Hindlimb muscle (tissue), 1 donor: ENCODE measurements around the gene EVC2. TPM values are rescaled to one million over a fixed set of nuclear protein-coding genes. Genes with fewer than 3 reads are reported as not detected.
"Not testable (repeated sequence)": the region's sequence is repeated elsewhere in the genome, so short reads cannot be mapped to it uniquely, and the experiment has no call there.

Source experiments
- DNase-seq: peaks from one replicate; pipeline ENCODE4 v3.0.0-alpha.2; 2013
- polyA plus RNA-seq: library from polyadenylated mRNA; unstranded; fragments of 120-200 nt; gene quantifications from one replicate; pipeline ENCODE4 v1.2.1, GENCODE V29; 2013; ENCODE audit not compliant: insufficient read length

The EVC2 gene
- polyA plus RNA-seq, 1 donor = 4.0 TPM

- DNase-seq = no peak
Observed at GRCh38 chr4:5746829-5747737, 38.7 kb upstream of the EVC2 start.

DNA sequence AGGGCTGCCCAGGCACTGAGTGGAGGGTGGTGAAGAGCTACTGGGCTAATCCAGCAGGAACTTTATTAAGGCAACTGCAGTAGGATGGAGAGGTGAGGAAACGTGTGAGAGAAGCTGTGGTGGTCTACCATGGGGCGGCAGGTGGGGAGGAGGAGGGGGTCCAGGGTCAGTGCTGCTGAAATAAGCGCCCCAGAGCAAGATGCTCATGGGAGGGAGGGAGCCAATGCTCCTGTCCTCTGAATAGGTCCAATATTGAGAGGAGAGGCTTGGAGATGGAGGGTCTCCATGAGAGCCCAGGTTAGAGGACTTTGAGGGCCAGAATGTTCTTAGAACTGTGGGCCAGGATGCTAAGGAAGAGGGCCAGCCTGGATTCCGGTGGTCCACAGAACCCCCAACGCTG, 37.9 kb upstream of the EVC2 start:
- DNase-seq = no peak

GRCh38 chr4:5742968-5743367, 34.6 kb upstream of the EVC2 start:
- DNase-seq = no peak

DNA sequence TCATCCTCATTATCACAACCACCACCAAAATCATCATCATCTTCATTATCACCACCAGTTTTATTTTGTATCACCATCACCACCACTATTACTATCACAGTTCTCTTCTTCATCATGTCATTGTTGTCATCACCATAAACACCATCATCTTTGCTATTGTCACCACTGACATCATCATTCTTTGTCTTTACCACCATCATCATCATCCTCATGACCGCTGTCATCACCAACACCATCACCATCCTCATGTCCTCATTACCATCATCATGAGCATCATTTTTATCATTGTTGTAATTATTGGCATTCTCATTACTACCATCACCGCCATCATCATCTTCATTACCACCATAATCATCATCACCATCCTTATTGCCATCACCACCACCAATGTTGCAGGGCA, 34.0 kb upstream of the EVC2 start:
- DNase-seq = no peak

DNA sequence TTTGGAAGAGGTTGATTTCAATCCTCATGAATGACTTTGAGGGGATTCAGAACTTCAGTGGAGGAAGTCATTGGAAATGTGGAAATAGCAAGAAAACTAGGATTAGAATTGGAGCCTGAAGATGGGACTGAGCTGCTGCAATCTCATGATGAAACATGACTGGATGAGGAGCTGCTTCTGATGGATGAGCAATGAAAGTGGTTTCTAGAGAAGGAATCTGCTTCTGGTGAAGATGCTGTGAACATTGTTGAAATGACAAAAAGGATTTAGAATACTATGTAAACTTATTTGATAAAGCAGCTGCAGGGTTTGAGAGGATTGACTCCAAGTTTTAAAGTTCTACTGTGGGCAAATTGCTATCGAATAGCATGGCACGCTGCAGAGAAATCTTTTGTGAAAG, 29.7 kb upstream of the EVC2 start:
- no peak for DNase-seq

DNA sequence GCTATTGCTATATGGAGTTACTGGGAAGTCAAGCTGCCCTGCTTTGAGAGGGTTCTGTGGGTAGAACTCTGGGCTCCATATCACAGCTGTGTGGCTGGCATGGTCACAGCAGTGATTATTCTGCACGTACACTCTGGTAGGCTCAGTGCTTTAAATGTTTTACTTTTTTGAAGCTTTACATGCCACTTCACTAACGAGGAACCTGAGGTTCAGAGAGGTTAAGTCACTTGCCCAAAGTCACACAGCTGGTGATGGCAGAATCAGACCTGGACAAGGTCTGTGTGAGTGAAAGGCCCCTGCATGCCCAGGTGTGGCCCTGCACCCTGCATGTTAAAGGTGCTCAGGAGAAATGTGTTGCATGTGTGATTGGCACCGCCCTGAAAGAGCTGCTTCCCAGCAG, 27.1 kb upstream of the EVC2 start:
- DNase-seq = no peak

DNA sequence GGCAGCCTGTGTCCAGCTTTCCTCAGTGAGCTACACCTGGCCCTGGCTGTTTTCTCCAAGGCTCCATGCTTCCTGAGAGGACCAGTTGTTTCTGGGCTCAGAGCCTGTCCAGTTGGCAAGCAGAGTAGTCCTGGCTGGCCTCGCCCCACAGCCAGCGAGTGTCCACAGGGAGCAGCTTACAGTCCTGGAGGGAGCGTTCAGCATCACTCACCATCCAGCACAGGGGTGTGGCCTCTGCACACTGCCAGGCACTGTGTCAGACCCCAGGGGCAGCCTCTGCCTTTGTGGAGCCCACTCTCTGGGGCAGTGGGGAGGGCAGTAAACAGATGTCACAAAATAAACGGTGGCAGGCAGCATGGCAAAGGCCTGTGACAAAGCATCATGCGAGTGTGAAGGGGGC, 26.5 kb upstream of the EVC2 start:
- DNase-seq = no peak

GRCh38 chr4:5732158-5732557, 23.8 kb upstream of the EVC2 start:
- DNase-seq = no peak

DNA sequence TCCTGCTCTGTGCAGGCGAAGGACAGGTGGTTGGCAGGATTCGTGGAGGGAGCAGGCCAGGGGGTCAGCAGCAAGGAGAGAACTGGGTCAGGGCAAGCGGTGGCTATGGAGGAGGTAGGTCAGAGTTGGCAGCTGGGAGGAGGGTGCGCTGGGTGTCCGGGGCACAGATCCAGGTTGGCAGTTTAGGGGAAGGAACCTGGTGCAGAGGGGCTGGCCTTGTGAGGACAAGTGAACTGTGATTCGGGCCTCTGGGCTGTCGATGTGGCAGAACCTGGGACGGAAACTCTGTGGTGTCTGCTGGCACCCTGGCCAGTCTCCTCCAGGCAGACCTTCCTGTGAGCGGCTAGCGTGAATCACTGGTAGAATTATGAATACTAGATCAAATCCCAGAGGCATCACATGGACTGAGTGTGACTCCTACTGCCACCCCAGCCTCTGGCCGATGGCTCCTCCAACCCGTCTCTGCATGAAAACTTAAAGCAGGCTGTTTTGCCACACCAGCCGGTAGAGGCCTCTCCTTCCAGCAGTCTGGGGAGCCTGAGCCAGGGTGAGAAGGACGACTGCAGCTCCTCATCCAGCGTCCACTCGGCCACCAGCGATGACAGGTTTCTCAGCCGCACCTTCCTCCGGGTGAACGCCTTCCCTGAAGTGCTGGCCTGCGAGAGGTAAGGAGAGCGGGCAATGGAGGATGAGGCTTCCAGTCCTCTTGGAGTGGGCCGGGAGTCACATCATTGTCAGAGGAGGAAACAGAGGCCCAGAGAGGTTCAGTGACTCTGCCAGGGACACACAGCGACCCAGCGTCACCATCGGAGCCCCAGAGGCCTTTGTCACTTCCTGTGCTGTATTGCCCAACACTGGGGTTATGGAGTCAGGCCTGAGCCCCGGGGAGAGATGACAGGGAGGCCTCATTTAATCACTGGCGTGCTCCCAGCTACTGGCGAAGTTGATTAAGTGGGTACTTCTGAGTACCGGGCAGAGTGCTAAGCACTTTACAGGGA, 22.9 kb upstream of the EVC2 start:
- no peak for DNase-seq

DNA sequence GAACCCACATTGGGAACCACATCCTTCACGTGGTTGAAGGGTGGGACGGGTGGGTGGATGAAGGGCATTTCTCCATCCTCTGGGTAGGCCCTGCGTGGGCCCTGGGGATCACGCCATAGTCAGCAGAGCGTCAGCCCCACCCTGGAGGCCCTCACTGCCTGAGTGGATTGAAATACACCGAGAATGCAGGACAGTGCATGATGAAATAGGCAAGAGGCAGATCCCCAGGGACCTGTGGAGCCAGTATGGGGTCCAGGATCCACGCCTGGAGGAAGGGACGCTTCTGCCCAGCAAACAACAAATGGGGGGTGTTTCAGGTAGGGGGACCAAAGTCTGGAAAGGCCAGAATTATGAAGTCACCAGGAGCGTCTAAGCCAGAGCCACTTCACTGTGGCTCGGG, 22.1 kb upstream of the EVC2 start:
- no peak for DNase-seq

DNA sequence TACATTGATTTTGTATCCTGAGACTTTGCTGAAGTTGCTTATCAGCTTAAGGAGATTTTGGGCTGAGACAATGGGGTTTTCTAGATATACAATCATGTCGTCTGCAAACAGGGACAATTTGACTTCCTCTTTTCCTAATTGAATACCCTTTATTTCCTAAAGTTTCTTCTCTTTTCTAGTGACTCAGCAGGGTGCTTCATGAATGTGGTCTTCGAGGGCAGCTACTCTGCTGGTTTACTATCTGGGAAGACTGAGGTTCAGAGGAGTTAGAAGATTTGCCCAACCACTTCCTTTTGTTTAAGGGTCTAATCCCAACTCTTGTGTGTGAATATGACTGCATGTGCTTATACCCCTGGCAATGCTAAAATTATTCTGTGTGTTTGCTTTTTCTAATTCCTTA, 20.1 kb upstream of the EVC2 start:
- not testable (repeated sequence) for DNase-seq

- DNase-seq = no peak
Observed at GRCh38 chr4:5724377-5724776, 16.0 kb upstream of the EVC2 start.

GRCh38 chr4:5722328-5722727, 14.0 kb upstream of the EVC2 start:
- DNase-seq = no peak

GRCh38 chr4:5721923-5722322, 13.6 kb upstream of the EVC2 start:
- no peak for DNase-seq

- DNase-seq = no peak
Observed at GRCh38 chr4:5720980-5721379, 12.6 kb upstream of the EVC2 start.

DNA sequence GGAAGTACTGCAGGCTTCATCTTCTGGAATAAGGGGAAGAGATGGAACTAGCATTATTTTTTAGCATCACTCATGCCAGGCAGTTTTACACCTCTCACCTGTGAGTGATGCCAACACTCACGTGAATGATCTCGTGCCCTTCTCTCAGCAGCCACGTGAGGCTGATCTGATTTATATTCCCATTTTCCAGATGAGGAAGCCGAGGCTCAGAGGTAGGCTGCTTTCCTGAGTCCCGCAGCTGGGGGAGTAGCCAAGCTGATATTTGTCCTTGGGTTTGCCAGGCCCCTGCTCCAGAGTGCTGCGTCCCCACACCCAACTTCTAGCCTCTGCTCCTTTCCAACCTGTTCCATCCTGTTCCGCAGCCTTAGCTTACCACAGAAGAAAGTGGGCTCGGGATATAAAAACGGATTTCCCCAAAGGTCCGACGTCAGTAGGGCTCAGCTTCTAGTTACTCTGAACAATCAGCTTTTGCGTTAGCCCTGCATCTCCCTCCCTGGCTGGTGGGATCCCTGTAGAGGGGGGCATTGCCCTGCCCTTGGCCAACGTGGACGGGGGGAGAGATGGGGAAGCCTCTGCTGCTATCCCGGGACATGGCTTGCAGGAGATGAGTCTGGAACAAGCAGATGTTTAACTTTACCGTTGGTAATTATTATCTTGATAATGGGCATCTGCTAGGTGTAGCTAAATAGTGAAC, 11.9 kb upstream of the EVC2 start:
- DNase-seq = no peak

DNA sequence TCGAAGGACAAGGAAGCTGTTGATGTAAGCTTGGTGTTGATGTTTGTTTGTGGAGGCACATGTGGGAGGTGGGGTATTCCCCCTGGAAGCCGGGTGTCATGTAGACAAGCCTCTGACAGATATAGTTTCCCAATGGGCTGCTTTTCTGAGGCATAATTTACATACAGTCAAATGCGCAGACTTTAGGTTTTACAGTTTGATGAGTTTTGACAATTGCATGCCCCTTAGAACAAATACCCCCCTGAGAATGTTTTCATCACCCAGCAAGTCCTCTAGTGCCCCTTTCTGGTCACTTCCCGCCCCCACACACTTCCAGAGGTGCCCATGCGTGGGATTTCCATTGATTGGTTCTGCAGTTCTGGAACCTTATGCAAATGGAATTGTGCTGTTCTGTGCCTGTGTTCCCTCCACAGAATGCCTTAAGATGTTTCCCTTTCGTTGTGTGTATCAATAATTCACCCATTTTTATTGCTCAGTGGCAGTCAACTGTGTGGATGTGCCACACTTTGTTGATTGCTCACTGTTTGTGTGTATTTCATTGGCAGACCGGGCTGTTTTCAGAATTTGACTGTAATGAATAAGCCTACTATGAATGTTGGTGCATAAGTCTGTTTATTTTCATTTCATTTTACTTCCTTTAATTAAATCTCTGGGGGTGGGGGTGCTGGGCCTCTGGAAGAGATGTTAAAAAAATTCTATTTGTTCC, 11.1 kb upstream of the EVC2 start:
- DNase-seq = no peak

DNA sequence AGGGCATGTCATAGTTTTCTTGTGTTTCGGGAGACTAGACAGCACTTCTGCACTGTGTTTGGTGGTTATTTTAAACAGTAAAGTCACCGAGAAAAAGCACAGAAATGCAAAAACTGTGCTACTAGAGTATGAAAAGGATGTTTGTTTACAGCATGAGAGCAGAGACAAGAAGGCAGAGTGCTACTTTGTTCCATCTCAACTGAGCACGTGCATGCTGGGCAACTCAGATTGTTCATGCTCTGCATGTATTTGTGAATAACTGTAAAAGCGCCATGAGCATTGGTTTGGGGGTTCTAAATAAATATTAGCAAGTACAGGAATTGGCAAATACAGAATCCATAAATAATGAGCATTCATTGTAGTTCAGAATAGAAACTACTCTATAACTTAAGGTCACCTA, 10.1 kb upstream of the EVC2 start:
- DNase-seq = no peak

GRCh38 chr4:5717449-5718158, 9.2 kb upstream of the EVC2 start:
- DNase-seq = no peak

DNA sequence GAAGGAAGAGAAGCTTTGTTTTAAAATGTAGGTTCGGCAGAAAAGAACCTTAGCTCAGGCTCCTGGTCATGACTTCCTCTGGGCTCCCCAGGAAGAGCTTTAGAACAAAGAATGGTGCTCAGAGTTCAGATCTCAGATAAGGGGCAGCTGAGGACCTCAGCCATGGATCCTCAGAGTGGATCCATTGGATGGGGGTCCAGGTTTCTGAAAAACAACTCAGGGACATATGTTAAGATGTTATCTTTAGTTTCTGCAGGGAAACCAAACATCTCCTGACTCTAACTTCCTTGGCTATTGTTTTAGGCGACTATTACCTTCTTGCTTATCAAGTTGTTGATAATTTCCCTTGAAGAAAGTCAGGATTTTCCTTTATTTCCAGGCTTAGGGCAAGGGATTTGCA, 8.0 kb upstream of the EVC2 start:
- DNase-seq = no peak

GRCh38 chr4:5715357-5715756, 7.0 kb upstream of the EVC2 start:
- no peak for DNase-seq

DNA sequence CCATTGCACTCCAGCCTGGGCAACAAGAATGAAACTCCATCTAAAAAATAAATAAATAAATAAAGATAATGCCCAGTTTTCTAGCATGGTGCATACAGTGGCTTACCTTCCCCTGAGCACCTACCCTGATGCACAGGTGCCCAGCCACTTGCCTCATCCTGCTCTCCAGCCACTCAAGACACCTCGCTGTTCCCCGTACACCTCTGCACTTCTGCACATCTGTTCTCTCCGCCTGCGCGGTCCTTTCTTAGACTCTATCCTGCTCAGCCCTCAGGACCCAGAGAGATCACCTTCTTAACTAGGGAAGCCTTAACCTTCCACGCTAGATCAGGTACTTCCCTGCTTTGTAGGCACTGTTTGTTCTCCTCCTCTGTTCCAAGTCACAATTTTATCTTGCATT, 5.5 kb upstream of the EVC2 start:
- DNase-seq = no peak
